ENCODE results near the gene PNMA6A.
"Not testable (repeated sequence)": the region's sequence is repeated elsewhere in the genome, so short reads cannot be mapped to it uniquely, and the experiment has no call there.

- TF ChIP-seq CTCF (IDR thresholded peaks at IDR 0.05; ENCODE audit: poor library complexity); EZH2 (IDR thresholded peaks at IDR 0.05; ENCODE audit: borderline replicate concordance): not testable (repeated sequence)
Observed at GRCh38 chrX:153113851-153114250, 41.6 kb downstream of the PNMA6A start.
